Body of pancreas (tissue), 4 donors: ENCODE data around the gene CAMK2A.

Experiments used
- POLR2A ChIP-seq, 3 donors: fragments of 450-650 bp; IDR thresholded peaks; one replicate each; pipeline ENCODE4 v1.6.1; 2016; ENCODE audit warnings: antibody characterized with exemption in 3 of 3, mild to moderate bottlenecking in 2 of 3
- TF ChIP-seq, protein P1 (sequence below), 7 experiments: fragments of 450-650 bp in 4 of 7; fragments of 200-600 bp in 3 of 7; sonication (generic) in 3 of 7; IDR thresholded peaks; one replicate each; pipeline ENCODE4 v1.5.1; 2016 to 2019; ENCODE audit warnings: antibody characterized with exemption in 7 of 7

DNA sequence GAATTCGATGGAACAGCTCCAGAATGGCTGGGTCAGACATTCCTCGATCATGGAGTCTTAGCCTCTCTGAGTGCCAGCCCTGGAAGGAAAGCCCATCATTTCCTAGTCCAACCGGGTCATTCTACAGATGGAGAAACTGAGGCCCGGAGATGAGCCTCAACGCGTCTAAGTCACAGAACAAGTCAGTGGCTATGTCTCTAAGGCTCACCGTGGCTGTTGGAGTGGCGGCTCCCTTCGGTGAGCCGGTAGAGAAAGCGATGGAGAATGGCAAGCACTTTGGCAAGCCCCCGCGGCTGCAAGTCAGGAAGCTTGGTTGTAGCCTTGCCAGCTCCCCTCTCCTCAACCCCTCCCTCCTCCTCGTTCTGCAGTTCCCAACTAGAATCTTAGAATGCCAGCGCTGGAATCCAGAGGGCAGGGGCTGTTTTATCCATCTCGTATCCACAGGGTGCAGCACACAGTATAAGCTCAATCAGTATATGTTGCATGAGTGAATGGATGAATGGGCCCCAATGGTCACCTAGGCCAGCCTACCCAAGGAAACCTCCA lies 13.6 kb upstream of the CAMK2A start:
- TF ChIP-seq, protein P1, sequence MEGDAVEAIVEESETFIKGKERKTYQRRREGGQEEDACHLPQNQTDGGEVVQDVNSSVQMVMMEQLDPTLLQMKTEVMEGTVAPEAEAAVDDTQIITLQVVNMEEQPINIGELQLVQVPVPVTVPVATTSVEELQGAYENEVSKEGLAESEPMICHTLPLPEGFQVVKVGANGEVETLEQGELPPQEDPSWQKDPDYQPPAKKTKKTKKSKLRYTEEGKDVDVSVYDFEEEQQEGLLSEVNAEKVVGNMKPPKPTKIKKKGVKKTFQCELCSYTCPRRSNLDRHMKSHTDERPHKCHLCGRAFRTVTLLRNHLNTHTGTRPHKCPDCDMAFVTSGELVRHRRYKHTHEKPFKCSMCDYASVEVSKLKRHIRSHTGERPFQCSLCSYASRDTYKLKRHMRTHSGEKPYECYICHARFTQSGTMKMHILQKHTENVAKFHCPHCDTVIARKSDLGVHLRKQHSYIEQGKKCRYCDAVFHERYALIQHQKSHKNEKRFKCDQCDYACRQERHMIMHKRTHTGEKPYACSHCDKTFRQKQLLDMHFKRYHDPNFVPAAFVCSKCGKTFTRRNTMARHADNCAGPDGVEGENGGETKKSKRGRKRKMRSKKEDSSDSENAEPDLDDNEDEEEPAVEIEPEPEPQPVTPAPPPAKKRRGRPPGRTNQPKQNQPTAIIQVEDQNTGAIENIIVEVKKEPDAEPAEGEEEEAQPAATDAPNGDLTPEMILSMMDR (IDR thresholded peaks at IDR 0.05), result no peak
- TF ChIP-seq POLR2A (IDR thresholded peaks at IDR 0.05), result no peak
